ENCODE results near the gene RGL3. TPM values are rescaled to one million over a fixed set of nuclear protein-coding genes. Genes with fewer than 3 reads are reported as not detected.

Gene RGL3
- total and polyA plus RNA-seq, 9 of the 15 experiments (the other 6 are each of a cell fraction or from before 2014, with no cell fraction given), result 0.12 to 0.61 (median 0.32) TPM; not detected in 4

DNA sequence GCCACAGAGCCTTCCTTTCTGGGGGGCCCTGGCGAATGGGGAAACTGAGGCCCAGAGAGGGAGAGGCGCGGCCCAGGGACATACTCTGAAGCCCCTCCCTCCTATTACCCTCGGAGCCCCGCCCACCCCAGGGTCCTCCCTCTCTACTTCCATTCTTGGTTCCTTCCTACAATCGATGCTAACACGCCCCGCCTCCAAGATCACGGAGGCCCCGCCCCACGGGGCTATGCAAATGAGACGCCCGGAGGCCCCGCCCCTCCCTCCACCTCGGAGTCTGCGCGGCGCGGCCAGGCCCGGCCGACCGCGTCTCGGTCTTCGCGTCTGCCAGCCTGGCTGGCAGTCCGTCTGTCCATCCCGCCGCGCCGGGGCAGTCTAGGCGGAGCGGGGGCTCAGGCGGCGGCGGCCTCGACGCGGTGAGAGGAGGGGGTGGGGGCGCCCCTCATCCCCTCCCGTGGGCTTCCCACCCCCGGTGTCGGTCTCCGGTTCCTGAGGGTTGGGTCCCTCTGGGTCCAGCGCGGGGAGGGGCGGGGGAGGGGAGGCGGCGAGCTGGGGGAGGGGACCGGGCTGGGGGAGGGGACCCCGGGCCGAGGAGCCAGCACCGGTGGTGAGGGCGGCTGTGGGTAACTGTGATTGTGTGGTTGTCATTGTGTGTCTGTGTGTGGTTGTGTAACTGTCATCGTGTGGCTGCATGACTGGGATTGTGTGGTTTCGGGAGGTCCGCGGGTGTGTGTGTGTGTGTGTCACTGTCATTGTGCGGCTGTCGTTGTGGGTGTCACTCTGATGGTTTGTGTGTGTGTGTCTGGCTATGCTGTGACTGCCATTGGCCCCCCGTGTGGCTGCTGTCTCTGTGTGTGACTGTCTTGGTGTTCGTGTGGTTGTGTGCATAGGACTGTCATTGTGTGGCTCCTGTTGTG lies 63.7 kb downstream of the RGL3 start, which contains the start of gene PLPPR2 (continued):
- TF ChIP-seq ESRRA (IDR thresholded peaks at IDR 0.05; ENCODE audit: borderline replicate concordance, low read depth), result peak; percentile 25; the same call in 1 of the 2 replicates
- TF ChIP-seq ZSCAN29 (IDR thresholded peaks at IDR 0.05), result 0 out of 2 replicates have a peak, but pooled peaks have one; percentile 18
- 0 out of 2 replicates have a peak, but pooled peaks have one; percentile 42 for TF ChIP-seq SUPT5H (IDR thresholded peaks at IDR 0.05)
- peak; percentile 22 for TF ChIP-seq NCOA4 (IDR thresholded peaks at IDR 0.05; ENCODE audit: partially characterized antibody)
- TF ChIP-seq TOE1 (IDR thresholded peaks at IDR 0.05; ENCODE audit: borderline replicate concordance), result peak; percentile 67; the same call in 1 of the 2 replicates
- no peak for TF ChIP-seq TOE1 (CRISPR knock-in tag; IDR thresholded peaks at IDR 0.05; ENCODE audit: borderline replicate concordance, low read depth)
- peak; percentile 71 for TF ChIP-seq CCNT2 (IDR thresholded peaks at IDR 0.05; ENCODE audit: borderline replicate concordance, extremely low read depth, insufficient read length, low read depth, low read length)
- TF ChIP-seq NFIC (IDR thresholded peaks at IDR 0.05), result peak; percentile 18; the same call in 1 of the 2 replicates
- 0 out of 2 replicates have a peak, but pooled peaks have one; percentile 56 for TF ChIP-seq NFRKB (IDR thresholded peaks at IDR 0.05; ENCODE audit: low read depth)
- TF ChIP-seq ZNF766 (CRISPR knock-in tag; conservative IDR thresholded peaks at IDR 0.05), result no peak
- peak; percentile 72; the same call in 1 of the 2 replicates for TF ChIP-seq BCOR (IDR thresholded peaks at IDR 0.05)
- TF ChIP-seq, protein P1, sequence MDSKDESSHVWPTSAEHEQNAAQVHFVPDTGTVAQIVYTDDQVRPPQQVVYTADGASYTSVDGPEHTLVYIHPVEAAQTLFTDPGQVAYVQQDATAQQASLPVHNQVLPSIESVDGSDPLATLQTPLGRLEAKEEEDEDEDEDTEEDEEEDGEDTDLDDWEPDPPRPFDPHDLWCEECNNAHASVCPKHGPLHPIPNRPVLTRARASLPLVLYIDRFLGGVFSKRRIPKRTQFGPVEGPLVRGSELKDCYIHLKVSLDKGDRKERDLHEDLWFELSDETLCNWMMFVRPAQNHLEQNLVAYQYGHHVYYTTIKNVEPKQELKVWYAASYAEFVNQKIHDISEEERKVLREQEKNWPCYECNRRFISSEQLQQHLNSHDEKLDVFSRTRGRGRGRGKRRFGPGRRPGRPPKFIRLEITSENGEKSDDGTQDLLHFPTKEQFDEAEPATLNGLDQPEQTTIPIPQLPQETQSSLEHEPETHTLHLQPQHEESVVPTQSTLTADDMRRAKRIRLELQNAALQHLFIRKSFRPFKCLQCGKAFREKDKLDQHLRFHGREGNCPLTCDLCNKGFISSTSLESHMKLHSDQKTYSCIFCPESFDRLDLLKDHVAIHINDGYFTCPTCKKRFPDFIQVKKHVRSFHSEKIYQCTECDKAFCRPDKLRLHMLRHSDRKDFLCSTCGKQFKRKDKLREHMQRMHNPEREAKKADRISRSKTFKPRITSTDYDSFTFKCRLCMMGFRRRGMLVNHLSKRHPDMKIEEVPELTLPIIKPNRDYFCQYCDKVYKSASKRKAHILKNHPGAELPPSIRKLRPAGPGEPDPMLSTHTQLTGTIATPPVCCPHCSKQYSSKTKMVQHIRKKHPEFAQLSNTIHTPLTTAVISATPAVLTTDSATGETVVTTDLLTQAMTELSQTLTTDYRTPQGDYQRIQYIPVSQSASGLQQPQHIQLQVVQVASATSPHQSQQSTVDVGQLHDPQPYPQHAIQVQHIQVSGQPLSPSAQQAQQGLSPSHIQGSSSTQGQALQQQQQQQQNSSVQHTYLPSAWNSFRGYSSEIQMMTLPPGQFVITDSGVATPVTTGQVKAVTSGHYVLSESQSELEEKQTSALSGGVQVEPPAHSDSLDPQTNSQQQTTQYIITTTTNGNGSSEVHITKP (IDR thresholded peaks at IDR 0.05; ENCODE audit: partially characterized antibody), result peak; percentile 87
- TF ChIP-seq TGIF2 (CRISPR knock-in tag; IDR thresholded peaks at IDR 0.05), result no peak
- peak; percentile 16 for TF ChIP-seq TBP (optimal IDR thresholded peaks at IDR 0.05; ENCODE audit: low read depth, low read length)
- no peak for TF ChIP-seq ZNF146 (CRISPR knock-in tag; IDR thresholded peaks at IDR 0.05; ENCODE audit: unreplicated experiment)
- TF ChIP-seq, protein P2, sequence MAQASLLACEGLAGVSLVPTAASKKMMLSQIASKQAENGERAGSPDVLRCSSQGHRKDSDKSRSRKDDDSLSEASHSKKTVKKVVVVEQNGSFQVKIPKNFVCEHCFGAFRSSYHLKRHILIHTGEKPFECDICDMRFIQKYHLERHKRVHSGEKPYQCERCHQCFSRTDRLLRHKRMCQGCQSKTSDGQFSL (CRISPR knock-in tag; IDR thresholded peaks at IDR 0.05), result 0 out of 2 replicates have a peak, but pooled peaks have one; percentile 42
- TF ChIP-seq, protein P2 (tag; IDR thresholded peaks at IDR 0.05), result no peak
- TF ChIP-seq ZBTB8A (IDR thresholded peaks at IDR 0.05; ENCODE audit: partially characterized antibody), result no peak
- peak; percentile 88 for TF ChIP-seq POLR2G (IDR thresholded peaks at IDR 0.05; ENCODE audit: low read depth, low read length)
- TF ChIP-seq RBM14 (IDR thresholded peaks at IDR 0.05; ENCODE audit: borderline replicate concordance, insufficient read depth, low read depth, low read length), result no peak
- TF ChIP-seq, protein P3, sequence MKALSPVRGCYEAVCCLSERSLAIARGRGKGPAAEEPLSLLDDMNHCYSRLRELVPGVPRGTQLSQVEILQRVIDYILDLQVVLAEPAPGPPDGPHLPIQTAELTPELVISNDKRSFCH (CRISPR knock-in tag; IDR thresholded peaks at IDR 0.05), result no peak
- TF ChIP-seq, protein P3 (tag; IDR thresholded peaks at IDR 0.05), result peak; percentile 32; the same call in 1 of the 2 replicates
- peak; percentile 67 for TF ChIP-seq EHMT2 (IDR thresholded peaks at IDR 0.05)
